Measurements from ENCODE around the gene UTP4.

UTP4 gene

GRCh38 chr16:69201291-69201690 lies 68.8 kb downstream of the UTP4 start:
- Histone ChIP-seq H3K27ac (ENCODE audit: low read length) (no peak overlapping the region), H3K27me3 (ENCODE audit: insufficient read depth, low read length, poor library complexity) (no peaks in the 10 kb centered on the region), H3K4me2 (ENCODE audit: insufficient read depth, low read length) (no peak overlapping the region), H3K9me3 (ENCODE audit: insufficient read depth, low read length, severe bottlenecking) (no peaks in the 10 kb centered on the region), H3K4me1 (ENCODE audit: insufficient read depth, low read length) (no peaks in the 10 kb centered on the region), H3K9ac (ENCODE audit: low read depth, low read length) (no peak overlapping the region), H3K4me3 (ENCODE audit: low read depth in 1 of 2, low read length in 2 of 2) (no peak overlapping the region), H2AFZ (ENCODE audit: low read depth, low read length) (no peak overlapping the region), H3K79me2 (ENCODE audit: insufficient read depth, low read length) (peaks cover 19% of the 10 kb centered on the region; the same call in 1 of the 2 replicates), H4K20me1 (ENCODE audit: insufficient read depth, low read length) (peaks cover 3% of the 10 kb centered on the region; the same call in 1 of the 2 replicates), H3K36me3 (ENCODE audit: insufficient read depth, low read length) (no peaks in the 10 kb centered on the region)
- TF ChIP-seq EZH2 (IDR thresholded peaks at IDR 0.05; ENCODE audit: borderline replicate concordance, low read depth, low read length, severe bottlenecking): no peak
- TF ChIP-seq CTCF (IDR thresholded peaks at IDR 0.05; ENCODE audit: borderline replicate concordance, extremely low read depth, low read length, poor library complexity, severe bottlenecking): no peak
- no peak for ATAC-seq (ENCODE audit: insufficient read depth, low read depth)
- DNase-seq: no peak

- Histone ChIP-seq H3K4me2 (ENCODE audit: insufficient read depth, low read length) (no peak overlapping the region), H3K4me3 (ENCODE audit: low read depth in 1 of 2, low read length in 2 of 2) (no peak overlapping the region), H3K9me3 (ENCODE audit: insufficient read depth, low read length, severe bottlenecking) (no peaks in the 10 kb centered on the region), H3K27ac (ENCODE audit: low read length) (no peak overlapping the region), H3K4me1 (ENCODE audit: insufficient read depth, low read length) (no peaks in the 10 kb centered on the region), H3K36me3 (ENCODE audit: insufficient read depth, low read length) (no peaks in the 10 kb centered on the region), H3K79me2 (ENCODE audit: insufficient read depth, low read length) (peaks cover 19% of the 10 kb centered on the region; the same call in 1 of the 2 replicates), H2AFZ (ENCODE audit: low read depth, low read length) (no peak overlapping the region), H4K20me1 (ENCODE audit: insufficient read depth, low read length) (peaks cover 3% of the 10 kb centered on the region; the same call in 1 of the 2 replicates), H3K9ac (ENCODE audit: low read depth, low read length) (no peak overlapping the region), H3K27me3 (ENCODE audit: insufficient read depth, low read length, poor library complexity) (no peaks in the 10 kb centered on the region)
- ATAC-seq (ENCODE audit: insufficient read depth, low read depth) (no peak), DNase-seq (no peak)
- TF ChIP-seq CTCF (IDR thresholded peaks at IDR 0.05; ENCODE audit: borderline replicate concordance, extremely low read depth, low read length, poor library complexity, severe bottlenecking) (no peak), EZH2 (IDR thresholded peaks at IDR 0.05; ENCODE audit: borderline replicate concordance, low read depth, low read length, severe bottlenecking) (no peak)
These were observed 69.3 kb downstream of the UTP4 start for GRCh38 chr16:69201787-69202186.

- H3K4me1 ChIP-seq (ENCODE audit: insufficient read depth, low read length): no peaks in the 10 kb centered on the region
- no peak overlapping the region for H3K9ac ChIP-seq (ENCODE audit: low read depth, low read length)
- no peak overlapping the region for H3K4me3 ChIP-seq (ENCODE audit: low read depth in 1 of 2, low read length in 2 of 2)
- H3K79me2 ChIP-seq (ENCODE audit: insufficient read depth, low read length): peaks cover 12% of the 10 kb centered on the region; the same call in 1 of the 2 replicates
- H2AFZ ChIP-seq (ENCODE audit: low read depth, low read length): no peak overlapping the region
- no peaks in the 10 kb centered on the region for H3K9me3 ChIP-seq (ENCODE audit: insufficient read depth, low read length, severe bottlenecking)
- DNase-seq: no peak
- no peaks in the 10 kb centered on the region for H3K27me3 ChIP-seq (ENCODE audit: insufficient read depth, low read length, poor library complexity)
- H3K36me3 ChIP-seq (ENCODE audit: insufficient read depth, low read length): no peaks in the 10 kb centered on the region
- no peak for ATAC-seq (ENCODE audit: insufficient read depth, low read depth)
- no peak overlapping the region for H3K27ac ChIP-seq (ENCODE audit: low read length)
- peaks cover 3% of the 10 kb centered on the region; the same call in 1 of the 2 replicates for H4K20me1 ChIP-seq (ENCODE audit: insufficient read depth, low read length)
- TF ChIP-seq EZH2 (IDR thresholded peaks at IDR 0.05; ENCODE audit: borderline replicate concordance, low read depth, low read length, severe bottlenecking) (no peak), CTCF (IDR thresholded peaks at IDR 0.05; ENCODE audit: borderline replicate concordance, extremely low read depth, low read length, poor library complexity, severe bottlenecking) (no peak)
- no peak overlapping the region for H3K4me2 ChIP-seq (ENCODE audit: insufficient read depth, low read length)
These were observed 71.7 kb downstream of the UTP4 start for GRCh38 chr16:69204172-69204571.

GRCh38 chr16:69209735-69210134 lies 77.3 kb downstream of the UTP4 start:
- Histone ChIP-seq H3K9ac (ENCODE audit: low read depth, low read length) (no peak overlapping the region), H3K4me1 (ENCODE audit: insufficient read depth, low read length) (no peaks in the 10 kb centered on the region), H4K20me1 (ENCODE audit: insufficient read depth, low read length) (no peaks in the 10 kb centered on the region; the same call in 1 of the 2 replicates), H3K4me3 (ENCODE audit: low read depth in 1 of 2, low read length in 2 of 2) (no peak overlapping the region), H2AFZ (ENCODE audit: low read depth, low read length) (no peak overlapping the region), H3K9me3 (ENCODE audit: insufficient read depth, low read length, severe bottlenecking) (no peaks in the 10 kb centered on the region), H3K79me2 (ENCODE audit: insufficient read depth, low read length) (peaks cover 10% of the 10 kb centered on the region; the same call in 1 of the 2 replicates), H3K27ac (ENCODE audit: low read length) (no peak overlapping the region), H3K4me2 (ENCODE audit: insufficient read depth, low read length) (no peak overlapping the region), H3K27me3 (ENCODE audit: insufficient read depth, low read length, poor library complexity) (no peaks in the 10 kb centered on the region), H3K36me3 (ENCODE audit: insufficient read depth, low read length) (no peaks in the 10 kb centered on the region)
- TF ChIP-seq EZH2 (IDR thresholded peaks at IDR 0.05; ENCODE audit: borderline replicate concordance, low read depth, low read length, severe bottlenecking) (no peak), CTCF (IDR thresholded peaks at IDR 0.05; ENCODE audit: borderline replicate concordance, extremely low read depth, low read length, poor library complexity, severe bottlenecking) (no peak)
- ATAC-seq (ENCODE audit: insufficient read depth, low read depth) (no peak), DNase-seq (no peak)

Data from DND-41 (cell line).